ENCODE results near the gene PIK3C3. TPM values are rescaled to one million over a fixed set of nuclear protein-coding genes. Genes with fewer than 3 reads are reported as not detected.
A peak's percentile ranks its signal among the peaks of the same experiment; 100 is the strongest.
"Not testable (repeated sequence)": the region's sequence is repeated elsewhere in the genome, so short reads cannot be mapped to it uniquely, and the experiment has no call there.

Gene PIK3C3
- total and polyA plus RNA-seq, 7 donors, result 22.7 to 54.8 (median 42.0) TPM

DNA sequence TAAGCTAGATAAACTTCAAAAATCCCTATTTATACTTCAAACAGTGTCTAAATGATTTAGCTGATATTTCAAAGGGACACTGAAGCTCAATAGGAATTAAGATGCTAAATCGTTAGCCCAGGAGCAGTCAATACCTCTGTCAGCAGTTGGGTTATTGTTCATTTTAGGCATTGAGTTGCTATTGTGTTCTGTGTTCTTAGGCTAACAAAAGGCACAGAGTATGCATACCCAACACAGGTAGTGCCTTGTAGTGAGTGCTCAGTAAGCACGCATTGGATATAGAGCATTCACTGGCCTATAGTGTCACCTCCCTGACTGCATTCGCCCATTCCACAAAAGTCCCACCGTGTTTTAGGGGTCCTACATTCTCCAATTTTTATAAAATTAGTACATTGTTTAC lies 152.3 kb downstream of the PIK3C3 start:
- TF ChIP-seq POLR2A (IDR thresholded peaks at IDR 0.05) (no peak), EP300 (IDR thresholded peaks at IDR 0.05) (no peak), POLR2AphosphoS5 (IDR thresholded peaks at IDR 0.05) (no peak), CTCF (IDR thresholded peaks at IDR 0.05) (no peak)
- no peaks in the 10 kb centered on the region for H3K27me3 ChIP-seq
- H3K4me1 ChIP-seq, result no peaks in the 10 kb centered on the region
- H3K4me3 ChIP-seq, result no peak overlapping the region
- H3K9me3 ChIP-seq, result no peaks in the 10 kb centered on the region
- no peak for DNase-seq
- intact Hi-C loops (cut with DNase I), result no loop called here
- no peak overlapping the region for H3K27ac ChIP-seq
- WGBS, 2 donors, result 93% methylated on average over 4 of the region's 4 CpGs
- no peaks in the 10 kb centered on the region for H3K36me3 ChIP-seq

- Histone ChIP-seq H3K36me3 (no peaks in the 10 kb centered on the region), H3K9me3 (no peaks in the 10 kb centered on the region), H3K27me3 (no peaks in the 10 kb centered on the region), H3K4me1 (peaks cover 0 to under 1% (median 0%) of the 10 kb centered on the region in 4 donors), H3K4me3 (no peak overlapping the region), H3K27ac (no peak overlapping the region)
- WGBS, 2 donors, result 83 to 84% methylated on average over 10 of the region's 10 CpGs
- intact Hi-C loops (cut with DNase I), result no loop called here
- TF ChIP-seq CTCF (IDR thresholded peaks at IDR 0.05) (no peak), POLR2A (IDR thresholded peaks at IDR 0.05) (no peak), EP300 (IDR thresholded peaks at IDR 0.05) (no peak), POLR2AphosphoS5 (IDR thresholded peaks at IDR 0.05) (no peak)
- no peak for DNase-seq
These were observed 152.8 kb downstream of the PIK3C3 start for GRCh38 chr18:42107691-42108450.

DNA sequence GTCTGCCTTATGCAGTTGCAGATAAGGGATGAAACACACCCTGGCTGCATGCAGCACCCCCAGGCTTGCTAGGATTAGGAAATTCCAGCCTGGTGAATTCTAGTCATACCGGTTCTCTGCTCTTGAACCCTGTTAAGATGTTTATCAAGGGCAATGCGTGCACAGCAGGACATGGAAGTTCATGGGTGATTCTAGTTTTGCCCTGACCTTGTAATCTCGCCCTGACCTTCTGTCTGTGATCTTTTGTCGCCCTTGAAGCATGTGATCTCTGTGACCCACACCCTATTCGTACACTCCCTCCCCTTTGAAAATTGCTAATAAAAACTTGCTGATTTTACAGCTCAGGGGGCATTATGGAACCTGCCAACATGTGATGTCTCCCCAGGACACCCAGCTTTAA lies 157.1 kb downstream of the PIK3C3 start:
- not testable (repeated sequence) for H3K27ac ChIP-seq
- WGBS, 2 donors, result 91 to 95% methylated on average over 5 of the region's 5 CpGs
- intact Hi-C loops (cut with DNase I), result loop anchor here (5.0 to 10.0 kb wide), 2 partner anchors 1160 to 1453 kb away; no protein-coding TSS in a partner anchor

DNA sequence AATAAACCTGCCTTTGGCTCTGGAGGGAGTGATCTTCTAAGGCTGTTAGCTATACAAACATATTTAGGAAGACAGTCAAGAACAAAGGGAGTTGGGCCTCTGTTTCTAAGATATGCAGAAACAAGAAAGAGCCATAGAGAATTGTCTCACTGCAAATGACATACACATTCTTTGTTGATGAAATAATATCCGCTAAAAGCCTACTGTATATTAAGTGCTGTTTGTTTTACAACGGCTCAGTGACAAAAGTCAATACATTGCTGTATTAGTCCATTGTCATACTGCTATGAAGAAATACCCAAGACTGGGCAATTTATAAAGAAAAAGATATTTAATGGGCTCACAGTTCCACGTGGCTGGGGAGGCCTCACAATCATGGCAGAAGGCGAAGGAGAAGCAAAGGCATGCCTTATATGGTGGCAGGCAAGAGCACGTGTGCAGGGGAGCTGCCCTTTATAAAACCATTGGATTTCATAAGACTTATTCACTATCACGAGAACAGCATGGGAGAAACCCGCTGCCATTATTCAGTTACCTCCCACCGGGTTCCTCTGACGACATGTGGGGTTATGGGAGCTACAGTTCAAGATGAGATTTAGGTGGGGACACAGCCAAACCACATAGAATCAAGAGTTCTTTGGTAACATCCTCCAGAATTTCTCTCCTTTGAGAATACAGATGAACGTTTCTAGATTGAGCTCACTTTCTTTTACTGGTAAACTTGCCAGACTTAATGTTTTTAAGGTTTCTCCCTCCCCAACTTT lies 157.8 kb downstream of the PIK3C3 start:
- no peak for TF ChIP-seq POLR2A (IDR thresholded peaks at IDR 0.05)
- intact Hi-C loops (cut with DNase I), result loop anchor here (5.0 to 10.0 kb wide), 2 partner anchors 1159 to 1452 kb away; no protein-coding TSS in a partner anchor
- Histone ChIP-seq H3K27me3 (no peaks in the 10 kb centered on the region), H3K27ac (no peak overlapping the region), H3K4me3 (no peak overlapping the region), H3K9me3 (no peaks in the 10 kb centered on the region), H3K4me1 (peaks cover 0 to 14% (median 4%) of the 10 kb centered on the region in 4 donors), H3K36me3 (no peaks in the 10 kb centered on the region)
- DNase-seq, result no peak
- WGBS, 2 donors, result 89% methylated on average over 10 of the region's 10 CpGs

More for the DNA sequence above, 157.1 kb downstream of the PIK3C3 start:
- not testable (repeated sequence) for H3K9me3 ChIP-seq, H3K27me3 ChIP-seq, DNase-seq, H3K4me3 ChIP-seq, H3K36me3 ChIP-seq
- H3K4me1 ChIP-seq, result peaks cover 0 to 14% (median 4%) of the 10 kb centered on the region in 4 donors

- Histone ChIP-seq H3K4me3 (no peak overlapping the region), H3K27me3 (no peaks in the 10 kb centered on the region), H3K27ac (peak overlapping the region in 2 of 4 donors; percentile 18 to 20), H3K9me3 (no peaks in the 10 kb centered on the region), H3K36me3 (no peaks in the 10 kb centered on the region), H3K4me1 (peaks cover 0 to 14% (median 4%) of the 10 kb centered on the region in 4 donors)
- no peak for DNase-seq
- no peak for TF ChIP-seq EP300 (IDR thresholded peaks at IDR 0.05)
- no peak for TF ChIP-seq CTCF (IDR thresholded peaks at IDR 0.05)
- no peak for TF ChIP-seq POLR2AphosphoS5 (IDR thresholded peaks at IDR 0.05)
- no peak for TF ChIP-seq POLR2A (IDR thresholded peaks at IDR 0.05)
- intact Hi-C loops (cut with DNase I), result loop anchor here (5.0 to 10.0 kb wide), 2 partner anchors 1159 to 1451 kb away; no protein-coding TSS in a partner anchor
- 36 to 51% methylated on average over 5 of the region's 5 CpGs for WGBS, 2 donors
These were observed 158.6 kb downstream of the PIK3C3 start for GRCh38 chr18:42113529-42114191.

All from sigmoid colon (tissue), 7 donors.